Epithelial cell of esophagus (primary cell): ENCODE measurements around the gene STK40.
A peak's percentile ranks its signal among the peaks of the same experiment; 100 is the strongest.

Experiments used
- DNase-seq: peaks from one replicate; pipeline ENCODE4 v3.0.0; 2010; ENCODE audit warnings: low read depth
- H3K4me3 ChIP-seq: 2 replicates; pipeline ENCODE4 v1.5.1; 2011; ENCODE audit warnings: mild to moderate bottlenecking, low read length, control low read depth
- CTCF ChIP-seq: IDR thresholded peaks from 2 replicates; pipeline ENCODE4 v1.5.1; 2011; ENCODE audit warnings: low read depth, mild to moderate bottlenecking, low read length, control low read depth, inconsistent platforms; ENCODE audit not compliant: insufficient read depth; ENCODE audit errors: missing control alignments

Gene STK40

GRCh38 chr1:36306210-36306901 is 79.4 kb downstream of the STK40 start, which contains the start of gene SH3D21:
Gene SH3D21, plus strand, starts transcription at chr1:36306368. Its CDS starts 53 bp downstream, at chr1:36306421.
- DNase-seq = peak; percentile 79
- TF ChIP-seq CTCF = peak; percentile 34
- peak within 1 kb of the TSS; percentile 59 for H3K4me3 ChIP-seq

- H3K4me3 ChIP-seq = peak overlapping the region; percentile 59
- DNase-seq = peak; percentile 77
- TF ChIP-seq CTCF = no peak
Observed at GRCh38 chr1:36305915-36306209, 79.9 kb downstream of the STK40 start.

DNA sequence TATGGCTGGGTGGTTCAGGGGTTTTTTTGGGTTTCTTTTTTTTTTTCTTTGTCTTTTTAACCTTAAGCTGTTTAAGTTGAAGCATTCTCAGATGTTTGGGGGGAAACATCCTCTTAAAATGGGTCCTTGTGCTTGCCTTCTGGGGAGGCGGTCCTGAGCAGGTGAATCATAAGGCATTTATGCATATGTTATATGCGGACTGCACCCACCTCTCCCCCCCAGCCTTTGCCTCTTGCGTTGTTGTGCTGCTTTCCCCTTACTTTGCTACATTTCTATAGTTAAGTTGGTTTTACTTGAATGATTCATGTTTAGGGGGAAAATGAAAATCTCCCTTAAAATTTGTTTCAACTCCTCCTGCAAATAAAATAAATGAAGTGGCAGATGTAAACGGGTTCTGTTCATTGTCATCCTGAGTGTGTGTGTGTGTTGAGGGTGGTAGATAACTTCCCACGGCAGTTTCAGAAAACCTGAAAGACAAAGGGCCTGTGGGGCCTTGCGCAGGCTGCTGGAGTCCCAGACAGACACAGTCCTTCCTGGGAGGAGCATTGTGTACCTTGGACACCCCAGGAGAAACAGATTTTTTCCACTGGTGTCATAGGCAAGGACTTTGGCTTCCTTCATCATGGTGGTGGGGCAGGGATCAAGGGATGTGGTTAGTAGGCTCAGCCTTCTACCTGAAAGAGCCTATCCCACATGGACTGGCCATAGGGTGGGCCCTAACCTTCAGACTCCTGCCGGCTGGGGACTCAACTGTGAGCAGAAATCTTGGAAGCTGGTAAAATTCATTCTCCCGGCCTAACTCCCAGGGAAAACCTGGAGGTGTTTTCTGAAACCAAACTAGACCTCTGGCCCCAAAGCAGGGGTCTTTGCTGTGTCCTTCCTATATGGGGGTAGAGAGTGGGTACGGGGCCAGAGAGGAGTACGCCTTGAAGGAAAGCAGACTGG is 80.5 kb downstream of the STK40 start:
- no peak overlapping the region for H3K4me3 ChIP-seq

DNA sequence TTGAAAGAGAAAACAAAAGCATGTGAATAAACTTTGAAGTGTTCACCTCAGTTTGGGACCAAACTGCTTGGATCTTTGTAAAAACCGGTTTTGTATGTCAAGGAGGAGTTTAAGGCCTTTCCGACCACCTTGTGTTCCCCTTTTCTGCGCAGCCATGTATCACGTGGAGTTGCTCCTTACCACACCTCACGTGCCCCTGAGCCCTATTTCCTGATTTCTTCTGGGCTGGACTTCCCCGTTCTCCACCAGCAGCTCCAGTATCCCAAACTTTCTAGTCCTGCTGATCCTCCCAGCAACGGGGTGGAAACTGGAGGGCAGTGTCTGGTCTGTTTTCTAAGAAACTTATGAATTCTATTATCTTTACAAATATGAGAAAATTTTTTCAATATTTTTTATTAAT is 81.2 kb downstream of the STK40 start:
- H3K4me3 ChIP-seq = no peak overlapping the region
- no peak for TF ChIP-seq CTCF
- no peak for DNase-seq

More for the DNA sequence above, 80.5 kb downstream of the STK40 start:
- DNase-seq = no peak
- TF ChIP-seq CTCF = no peak

DNA sequence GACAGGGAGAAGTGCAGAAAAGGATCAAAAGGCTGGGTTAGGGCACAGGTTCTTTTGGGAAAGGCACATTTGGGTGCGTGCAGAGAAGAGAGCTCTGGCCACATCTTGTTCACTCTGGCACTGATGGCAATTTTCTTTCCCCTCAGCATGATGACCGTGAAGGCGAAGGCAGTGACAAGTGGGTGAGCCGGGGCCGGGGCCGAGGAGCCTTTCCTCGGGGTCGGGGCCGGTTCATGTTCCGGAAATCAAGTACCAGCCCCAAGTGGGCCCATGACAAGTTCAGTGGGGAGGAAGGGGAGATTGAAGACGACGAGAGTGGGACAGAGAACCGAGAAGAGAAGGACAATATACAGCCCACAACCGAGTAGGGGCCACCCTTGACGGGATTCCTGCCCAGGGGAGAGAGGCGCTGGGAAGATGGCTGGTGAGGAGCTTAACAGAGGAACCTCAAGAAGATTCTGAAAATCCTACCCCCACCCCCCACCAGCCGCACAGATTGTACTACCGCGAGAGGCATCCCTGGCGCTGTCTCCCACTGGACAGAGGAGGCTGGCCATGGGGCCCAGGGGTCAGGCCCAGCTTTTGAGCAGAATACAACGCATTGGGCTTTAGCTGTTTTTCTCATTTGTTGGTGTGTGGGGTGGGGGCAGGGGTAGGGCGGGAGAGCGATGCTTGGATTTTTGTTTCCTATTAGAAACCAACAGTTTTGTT is 81.9 kb downstream of the STK40 start:
- TF ChIP-seq CTCF = no peak
- no peak for DNase-seq
- no peak overlapping the region for H3K4me3 ChIP-seq

GRCh38 chr1:36303244-36303643 is 82.5 kb downstream of the STK40 start:
- DNase-seq = no peak
- no peak for TF ChIP-seq CTCF
- no peak overlapping the region for H3K4me3 ChIP-seq
